Glomerular endothelial cell (primary cell): Measurements from ENCODE around the gene NR1D2. TPM values are rescaled to one million over a fixed set of nuclear protein-coding genes. Genes with fewer than 3 reads are reported as not detected.

Experiments
- DNase-seq: peaks from one replicate; pipeline ENCODE4 v3.0.0-alpha.2; 2011; ENCODE audit warnings: low read depth, low spot score; ENCODE audit errors: extremely low read depth
- total RNA-seq: library from RNA; depleted of rRNA; stranded (reverse); fragments of >200 nt; gene quantifications from 2 replicates; pipeline ENCODE4 v1.2.3, GENCODE V29; 2015

NR1D2 gene
- total RNA-seq, 1 donor from 2014 or later = 18.8 TPM

- no peak for DNase-seq
Observed at GRCh38 chr3:23928524-23928923, 16.6 kb upstream of the NR1D2 start.

GRCh38 chr3:23931597-23931996 is 13.5 kb upstream of the NR1D2 start:
- no peak for DNase-seq

- DNase-seq = no peak
Observed at GRCh38 chr3:23932571-23932970, 12.5 kb upstream of the NR1D2 start.

- no peak for DNase-seq
Observed at GRCh38 chr3:23934253-23934652, 10.8 kb upstream of the NR1D2 start.

- no peak for DNase-seq
Observed at GRCh38 chr3:23937296-23937695, 7.8 kb upstream of the NR1D2 start.

GRCh38 chr3:23938688-23939087 is 6.4 kb upstream of the NR1D2 start:
- DNase-seq = no peak

GRCh38 chr3:23940775-23941174 is 4.3 kb upstream of the NR1D2 start:
- no peak for DNase-seq

GRCh38 chr3:23941440-23941839 is 3.6 kb upstream of the NR1D2 start:
- no peak for DNase-seq

- DNase-seq = no peak
Observed at GRCh38 chr3:23942546-23942945, 2.5 kb upstream of the NR1D2 start.

- DNase-seq = no peak
Observed at GRCh38 chr3:23944007-23944783, 891 bp upstream of the NR1D2 start.

- DNase-seq = no peak
Observed at GRCh38 chr3:23945663-23945912, 502 bp downstream of the NR1D2 start.

GRCh38 chr3:23945913-23946687 is 1.0 kb downstream of the NR1D2 start:
- DNase-seq = no peak

GRCh38 chr3:23948761-23949160 is 3.7 kb downstream of the NR1D2 start:
- no peak for DNase-seq

GRCh38 chr3:23949784-23950183 is 4.7 kb downstream of the NR1D2 start:
- DNase-seq = no peak

- no peak for DNase-seq
Observed at GRCh38 chr3:23950293-23950692, 5.2 kb downstream of the NR1D2 start.

- DNase-seq = no peak
Observed at GRCh38 chr3:23952646-23953045, 7.6 kb downstream of the NR1D2 start.

- no peak for DNase-seq
Observed at GRCh38 chr3:23953523-23953922, 8.4 kb downstream of the NR1D2 start.

- no peak for DNase-seq
Observed at GRCh38 chr3:23954144-23954543, 9.1 kb downstream of the NR1D2 start.

GRCh38 chr3:23956701-23957100 is 11.6 kb downstream of the NR1D2 start:
- DNase-seq = no peak

- peak; percentile 68 for DNase-seq
Observed at GRCh38 chr3:23959135-23959900, 14.2 kb downstream of the NR1D2 start.

- DNase-seq = no peak
Observed at GRCh38 chr3:23960649-23961048, 15.6 kb downstream of the NR1D2 start.

- no peak for DNase-seq
Observed at GRCh38 chr3:23961066-23961465, 16.0 kb downstream of the NR1D2 start.
